HG03469 (cell line): ENCODE measurements around the gene ENTPD1.
A peak's percentile ranks its signal among the peaks of the same experiment; 100 is the strongest.
"Not testable (repeated sequence)": the region's sequence is repeated elsewhere in the genome, so short reads cannot be mapped to it uniquely, and the experiment has no call there.

Experiments
- ATAC-seq: cut with Tn5 transposase; IDR thresholded peaks from one replicate; pipeline ENCODE4 v1.9.1; 2021; ENCODE audit warnings: mild to moderate bottlenecking, moderate library complexity, moderate number of reproducible peaks; ENCODE audit not compliant: unreplicated experiment

Gene ENTPD1

DNA sequence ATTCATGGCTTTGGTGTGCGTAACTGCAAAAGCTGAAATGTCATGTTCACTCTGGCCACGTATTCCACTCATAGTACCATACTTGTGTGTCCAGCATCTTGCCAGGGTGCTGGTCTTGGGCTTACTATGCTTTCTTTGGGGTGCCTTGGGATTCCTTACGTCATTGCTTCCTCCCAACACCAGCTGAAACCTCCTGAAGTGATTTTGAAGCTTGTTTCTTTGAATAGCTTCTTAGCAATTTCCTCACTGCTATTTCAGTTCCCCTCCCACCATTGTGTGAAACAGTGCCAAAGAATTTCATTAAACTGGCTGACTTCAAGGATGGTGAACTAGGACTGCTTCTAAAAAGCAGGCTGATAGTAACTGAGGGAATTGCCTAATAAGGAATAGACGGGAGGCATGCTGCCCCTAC, 36.9 kb downstream of the ENTPD1 start:
- no peak for ATAC-seq

GRCh38 chr10:95793401-95794045, 37.6 kb downstream of the ENTPD1 start:
- peak; percentile 32 for ATAC-seq

DNA sequence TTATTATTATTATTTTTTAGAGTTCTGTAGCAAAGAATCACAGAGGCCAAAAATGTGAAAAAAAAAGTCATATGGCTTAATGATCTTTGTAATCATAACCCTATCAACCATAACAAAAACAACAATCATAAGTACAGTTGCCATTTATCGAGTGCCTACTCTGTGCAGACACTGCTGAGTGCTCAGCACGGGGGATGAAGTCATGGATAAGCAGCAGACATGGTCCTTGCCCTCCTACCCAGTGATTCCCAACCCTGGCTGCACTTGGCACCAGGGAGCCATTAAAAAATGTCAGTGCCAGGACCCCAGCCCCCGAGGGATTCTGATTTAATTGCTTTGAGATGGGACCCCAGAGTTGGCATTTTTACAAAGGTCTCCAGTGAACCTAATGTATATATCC, 38.2 kb downstream of the ENTPD1 start:
- no peak for ATAC-seq

DNA sequence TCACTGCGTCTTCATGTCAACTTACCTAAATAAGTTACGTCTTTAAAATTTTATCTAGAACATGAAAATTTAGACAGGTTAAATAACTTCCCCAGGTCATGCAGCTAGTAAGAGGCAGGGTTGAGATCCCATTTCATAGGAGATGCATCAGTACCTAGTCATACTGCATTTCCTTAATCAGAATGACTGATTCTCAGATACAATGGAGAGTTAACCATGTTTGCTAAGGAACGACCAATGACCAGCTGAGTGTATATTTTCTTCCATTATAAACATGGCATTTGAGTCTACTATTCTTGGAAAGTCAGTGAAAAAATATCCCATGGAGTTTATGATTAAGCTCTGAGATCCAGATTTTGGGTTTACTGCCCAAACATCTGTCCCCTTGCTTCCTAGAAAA, 39.6 kb downstream of the ENTPD1 start:
- no peak for ATAC-seq

- no peak for ATAC-seq
Measured at GRCh38 chr10:95796504-95796903, 40.5 kb downstream of the ENTPD1 start.

- ATAC-seq = no peak
Measured at GRCh38 chr10:95798096-95798855, 42.3 kb downstream of the ENTPD1 start.

DNA sequence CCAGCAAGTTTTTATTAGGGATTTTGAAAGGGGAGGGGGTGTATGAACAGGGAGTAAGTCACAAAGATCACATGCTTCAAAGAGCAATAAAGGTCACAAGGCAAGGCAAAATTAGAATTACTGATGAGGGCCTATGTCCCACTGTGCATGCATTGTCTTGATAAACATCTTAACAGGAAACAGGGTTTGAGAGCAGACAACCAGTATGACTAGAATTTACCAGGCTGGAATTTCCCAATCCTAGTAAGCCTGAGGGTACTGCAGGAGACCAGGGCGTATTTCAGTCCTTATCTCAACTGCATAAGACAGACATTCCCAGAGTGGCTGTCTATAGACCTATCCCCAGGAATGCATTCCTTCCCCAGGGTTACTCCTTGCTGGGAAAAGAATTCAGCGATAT, 44.3 kb downstream of the ENTPD1 start:
- not testable (repeated sequence) for ATAC-seq

- not testable (repeated sequence) for ATAC-seq
Measured at GRCh38 chr10:95806687-95807380, 50.9 kb downstream of the ENTPD1 start.

DNA sequence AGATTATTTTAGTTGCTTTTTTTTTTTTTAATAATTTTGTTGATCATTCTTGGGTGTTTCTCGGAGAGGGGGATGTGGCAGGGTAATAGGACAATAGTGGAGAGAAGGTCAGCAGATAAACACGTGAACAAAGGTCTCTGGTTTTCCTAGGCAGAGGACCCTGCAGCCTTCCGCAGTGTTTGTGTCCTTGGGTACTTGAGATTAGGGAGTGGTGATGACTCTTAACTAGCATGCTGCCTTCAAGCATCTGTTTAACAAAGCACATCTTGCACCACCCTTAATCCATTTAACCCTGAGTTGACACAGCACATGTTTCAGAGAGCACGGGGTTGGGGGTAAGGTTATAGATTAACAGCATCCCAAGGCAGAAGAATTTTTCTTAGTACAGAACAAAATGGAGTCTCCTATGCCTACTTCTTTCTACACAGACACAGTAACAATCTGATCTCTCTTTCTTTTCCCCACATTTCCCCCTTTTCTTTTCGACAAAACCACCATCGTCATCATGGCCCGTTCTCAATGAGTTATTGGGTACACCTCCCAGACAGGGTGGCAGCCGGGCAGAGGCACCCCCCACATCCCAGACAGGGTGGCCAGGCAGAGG, 52.8 kb downstream of the ENTPD1 start:
- ATAC-seq = not testable (repeated sequence)

GRCh38 chr10:95809370-95810197, 53.6 kb downstream of the ENTPD1 start:
- no peak for ATAC-seq

GRCh38 chr10:95810198-95810976, 54.4 kb downstream of the ENTPD1 start:
- no peak for ATAC-seq

- no peak for ATAC-seq
Measured at GRCh38 chr10:95813054-95813685, 57.2 kb downstream of the ENTPD1 start.

DNA sequence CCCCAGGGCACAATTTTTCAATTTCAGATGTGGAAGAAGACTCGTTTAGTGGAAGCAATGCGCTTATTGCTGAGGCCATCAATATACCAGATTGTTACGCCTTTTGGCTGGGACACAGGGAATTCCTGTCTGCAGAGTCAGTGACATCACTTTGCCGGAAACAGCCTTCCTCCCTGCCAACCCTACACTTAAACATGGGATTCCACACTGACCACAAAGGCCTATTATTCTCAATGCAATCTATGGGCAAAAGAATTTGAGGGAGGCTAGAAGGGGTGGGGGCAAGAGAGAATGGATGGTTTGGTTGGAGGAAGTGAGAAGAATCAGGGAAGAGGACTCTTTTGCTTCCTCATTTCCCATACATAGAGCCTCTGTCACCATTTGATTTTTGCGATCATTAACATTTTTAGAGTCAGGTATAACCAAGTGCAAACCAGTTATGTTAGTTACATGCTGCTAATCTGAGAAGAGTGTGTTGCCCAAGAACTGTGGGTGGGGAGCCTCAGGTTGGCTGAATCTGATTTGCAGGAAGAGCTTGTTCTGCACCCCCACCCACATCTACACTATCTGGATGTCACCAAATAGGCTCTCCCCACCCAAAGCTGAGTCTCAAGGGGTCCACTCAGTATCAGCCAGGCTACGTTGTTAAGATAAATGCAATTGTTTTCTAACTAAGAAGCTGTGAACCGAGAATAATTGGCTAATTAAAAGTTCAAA, 58.2 kb downstream of the ENTPD1 start:
- no peak for ATAC-seq

DNA sequence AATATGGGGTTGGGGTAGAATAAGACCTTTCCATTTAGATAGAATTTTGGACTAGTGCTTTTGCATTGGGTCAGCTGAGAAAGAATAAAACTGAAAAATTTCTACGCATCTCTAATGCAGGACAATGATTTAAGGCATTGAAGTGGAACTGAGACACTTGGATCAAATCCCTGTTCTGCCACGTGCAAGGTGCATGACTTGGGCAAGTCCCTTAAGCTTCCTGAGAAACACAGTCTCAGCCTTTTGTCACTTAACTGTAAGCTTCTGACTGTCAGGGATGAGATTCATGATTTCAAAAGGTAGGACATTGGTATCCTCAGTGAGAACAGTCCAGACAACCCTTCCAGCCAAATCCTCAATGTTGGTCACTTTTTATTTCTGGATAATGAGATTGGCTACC, 59.2 kb downstream of the ENTPD1 start:
- ATAC-seq = no peak

GRCh38 chr10:95815701-95816240, 59.8 kb downstream of the ENTPD1 start:
- no peak for ATAC-seq

DNA sequence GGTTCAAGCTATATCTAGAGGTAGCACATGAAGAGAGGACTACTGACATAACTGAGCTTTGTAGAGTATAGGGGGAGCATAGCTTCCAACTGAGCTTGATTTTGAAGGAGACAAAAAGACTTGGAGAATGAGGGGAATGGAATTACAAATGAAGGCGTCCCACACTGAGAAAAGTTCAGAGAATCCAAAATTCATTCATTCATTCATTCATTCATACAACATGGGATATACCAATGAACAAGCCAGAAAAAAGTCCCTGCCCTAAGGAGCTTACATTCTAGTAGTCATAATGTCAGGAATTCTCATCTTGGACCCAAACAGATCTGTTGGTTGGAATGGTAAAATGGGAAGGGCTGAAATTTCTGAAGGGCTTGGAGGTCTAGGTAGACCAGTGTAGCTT, 62.0 kb downstream of the ENTPD1 start:
- no peak for ATAC-seq

GRCh38 chr10:95818668-95819067, 62.7 kb downstream of the ENTPD1 start:
- ATAC-seq = no peak

GRCh38 chr10:95819620-95820329, 63.8 kb downstream of the ENTPD1 start:
- ATAC-seq = no peak
